A549 (cell line): Measurements from ENCODE around the gene C1QC. TPM values are rescaled to one million over a fixed set of nuclear protein-coding genes. Genes with fewer than 3 reads are reported as not detected.
A peak's percentile ranks its signal among the peaks of the same experiment; 100 is the strongest.

Experiments used
- ATAC-seq, 2 experiments: fragments of 200-7000 bp in 1 of 2; fragments of >200 bp in 1 of 2; cut with Nextera tagmentation in 1 of 2; cut with Tn5 transposase in 1 of 2; 3 replicates each; pipeline versions ENCODE4 v1.8.0 to v1.9.1; 2018 to 2020; ENCODE audit warnings: mild to moderate bottlenecking in 1 of 2, moderate library complexity in 1 of 2
- CTCF ChIA-PET: fragments of 300-600 bp; sonication (Branson Sonifier 250); formaldehyde crosslinking; extraction: SDS; loops from one replicate; lab custom pipeline; 2021; ENCODE audit warnings: antibody characterized with exemption, inconsistent platforms; lab: Yijun Ruan, JAX
- POLR2A ChIA-PET: fragments of 350-600 bp; formaldehyde crosslinking; extraction: SDS; loops from one replicate; lab custom pipeline; 2021; ENCODE audit warnings: antibody characterized with exemption, inconsistent platforms; lab: Yijun Ruan, JAX
- DNase-seq, 2 experiments: peaks; one replicate each; pipeline versions ENCODE4 v3.0.0 to v3.0.0-alpha.2; 2011 to 2016; ENCODE audit warnings: low read depth in 1 of 2, low spot score in 1 of 2
- FAIRE-seq: peaks from 2 replicates; lab custom pipeline; 2011; peaks lifted over from hg19 to GRCh38; lab: Jason Lieb, UNC
- H3K27ac ChIP-seq, 2 experiments: fragments of >200 bp; sonication (Bioruptor Twin); formaldehyde crosslinking; 3 replicates each; pipeline ENCODE4 v1.5.1; 2016 to 2017
- H3K4me1 ChIP-seq: fragments of >200 bp; sonication (Bioruptor Twin); formaldehyde crosslinking; 3 replicates; pipeline ENCODE4 v1.6.1; 2016
- H3K4me2 ChIP-seq: fragments of >200 bp; sonication (Bioruptor Twin); formaldehyde crosslinking; 3 replicates; pipeline ENCODE4 v1.6.1; 2016
- H3K4me3 ChIP-seq: fragments of >200 bp; sonication (Bioruptor Twin); formaldehyde crosslinking; 3 replicates; pipeline ENCODE4 v1.5.1; 2016
- H3K9me3 ChIP-seq: fragments of >200 bp; sonication (Bioruptor Twin); formaldehyde crosslinking; 3 replicates; pipeline ENCODE4 v1.6.1; 2016
- CHD2 ChIP-seq: fragments of 150-350 bp; IDR thresholded peaks from 2 replicates; pipeline ENCODE4 v1.6.1; 2014; ENCODE audit warnings: low read length; ENCODE audit not compliant: partially characterized antibody
- CHD4 ChIP-seq: fragments of 200-600 bp; sonication (generic); IDR thresholded peaks from 2 replicates; pipeline ENCODE4 v1.6.1; 2016; ENCODE audit warnings: antibody characterized with exemption, mild to moderate bottlenecking, borderline replicate concordance
- EHF ChIP-seq: fragments of 250-450 bp; sonication (Bioruptor Pico); IDR thresholded peaks from 2 replicates; pipeline ENCODE4 v1.5.0; 2020; ENCODE audit warnings: mild to moderate bottlenecking
- ESRRA ChIP-seq: fragments of 150-350 bp; IDR thresholded peaks from 2 replicates; pipeline ENCODE4 v1.6.1; 2014; ENCODE audit warnings: mild to moderate bottlenecking, low read length, borderline replicate concordance
- FOSL2 ChIP-seq, 2 experiments: fragments of 450-650 bp in 1 of 2; fragments of >200 bp in 1 of 2; sonication (Bioruptor Twin) in 1 of 2; formaldehyde crosslinking; IDR thresholded peaks; 2 replicates each; pipeline versions ENCODE4 v1.5.0 to v1.6.1; 2016 to 2020; ENCODE audit warnings: mild to moderate bottlenecking in 1 of 2, moderate library complexity in 1 of 2
- FOXS1 ChIP-seq: fragments of 250-450 bp; sonication (Bioruptor Pico); IDR thresholded peaks from 2 replicates; pipeline ENCODE4 v1.5.0; 2020; ENCODE audit warnings: mild to moderate bottlenecking, moderate library complexity
- GATA3 ChIP-seq: IDR thresholded peaks from 2 replicates; pipeline ENCODE4 v1.6.1; 2012; ENCODE audit warnings: borderline replicate concordance
- HEYL ChIP-seq: fragments of 250-450 bp; sonication (Bioruptor Pico); IDR thresholded peaks from 2 replicates; pipeline ENCODE4 v1.8.0; 2021; ENCODE audit warnings: mild to moderate bottlenecking, moderate library complexity
- JUN ChIP-seq, 2 experiments: fragments of >200 bp; sonication (Bioruptor Twin); formaldehyde crosslinking; IDR thresholded peaks; 2 replicates in 1 of 2; 3 replicates in 1 of 2; pipeline ENCODE4 v1.6.1; 2016 to 2017
- KDM5A ChIP-seq: fragments of 200-600 bp; sonication (generic); IDR thresholded peaks from 2 replicates; pipeline ENCODE4 v1.6.1; 2016; ENCODE audit warnings: antibody characterized with exemption, mild to moderate bottlenecking
- MAX ChIP-seq: IDR thresholded peaks from 2 replicates; pipeline ENCODE4 v1.6.1; 2012
- POLR2A ChIP-seq: IDR thresholded peaks from 2 replicates; pipeline ENCODE4 v1.6.1; 2012; ENCODE audit warnings: mild to moderate bottlenecking, low read length
- RAD21 ChIP-seq, 2 experiments: fragments of >200 bp in 1 of 2; sonication (Bioruptor Twin) in 1 of 2; formaldehyde crosslinking in 1 of 2; IDR thresholded peaks in 1 of 2; conservative IDR thresholded peaks in 1 of 2; 2 replicates in 1 of 2; 3 replicates in 1 of 2; pipeline ENCODE4 v1.6.1; 2012 to 2018; ENCODE audit warnings: inconsistent platforms in 1 of 2
- RARB ChIP-seq: fragments of 250-450 bp; sonication (Bioruptor Pico); IDR thresholded peaks from 2 replicates; pipeline ENCODE4 v1.8.0; 2021; ENCODE audit warnings: mild to moderate bottlenecking, moderate library complexity
- RCOR1 ChIP-seq: fragments of 150-350 bp; IDR thresholded peaks from 2 replicates; pipeline ENCODE4 v1.6.1; 2014; ENCODE audit warnings: antibody characterized with exemption, low read length, low read depth
- REST ChIP-seq: fragments of 200-600 bp; sonication (generic); IDR thresholded peaks from 2 replicates; pipeline ENCODE4 v1.6.1; 2016; ENCODE audit warnings: antibody characterized with exemption, mild to moderate bottlenecking, moderate library complexity
- RFX5 ChIP-seq: fragments of 450-650 bp; IDR thresholded peaks from 2 replicates; pipeline ENCODE4 v1.7.1; 2014; ENCODE audit warnings: antibody characterized with exemption, mild to moderate bottlenecking, moderate library complexity
- USF2 ChIP-seq: fragments of 450-650 bp; IDR thresholded peaks from 2 replicates; pipeline ENCODE4 v1.6.1; 2014; ENCODE audit warnings: antibody characterized with exemption
- ZC3H11A ChIP-seq: fragments of 450-650 bp; IDR thresholded peaks from 2 replicates; pipeline ENCODE4 v1.6.1; 2014; ENCODE audit warnings: antibody characterized with exemption, mild to moderate bottlenecking
- WGBS: methylation state at CpG from one replicate; pipeline ENCODE4 v1.1.6; 2017; ENCODE audit errors: missing lambda C conversion rate; 5-methylcytosine and 5-hydroxymethylcytosine counted together
- polyA plus RNA-seq, 4 experiments: library from polyadenylated mRNA; depleted of rRNA in 3 of 4; stranded (reverse); fragments of >200 nt; fragmentation: RNase III in 1 of 4; extraction: RNeasy Plus Mini Kit Qiagen cat#74134 plus additional on column Dnase treatment in 1 of 4; gene quantifications; 2 replicates in 3 of 4; 3 replicates in 1 of 4; pipeline ENCODE4 v1.2.3, GENCODE V29; 2011 to 2017
- TF ChIP-seq, protein P1 (sequence below): fragments of 250-450 bp; sonication (Bioruptor Pico); IDR thresholded peaks from 2 replicates; pipeline ENCODE4 v1.5.0; 2020; ENCODE audit warnings: low read depth, mild to moderate bottlenecking, moderate library complexity

The C1QC gene
- polyA plus RNA-seq, 2 of the 4 experiments (the other 2 are of a cell fraction): not detected

DNA sequence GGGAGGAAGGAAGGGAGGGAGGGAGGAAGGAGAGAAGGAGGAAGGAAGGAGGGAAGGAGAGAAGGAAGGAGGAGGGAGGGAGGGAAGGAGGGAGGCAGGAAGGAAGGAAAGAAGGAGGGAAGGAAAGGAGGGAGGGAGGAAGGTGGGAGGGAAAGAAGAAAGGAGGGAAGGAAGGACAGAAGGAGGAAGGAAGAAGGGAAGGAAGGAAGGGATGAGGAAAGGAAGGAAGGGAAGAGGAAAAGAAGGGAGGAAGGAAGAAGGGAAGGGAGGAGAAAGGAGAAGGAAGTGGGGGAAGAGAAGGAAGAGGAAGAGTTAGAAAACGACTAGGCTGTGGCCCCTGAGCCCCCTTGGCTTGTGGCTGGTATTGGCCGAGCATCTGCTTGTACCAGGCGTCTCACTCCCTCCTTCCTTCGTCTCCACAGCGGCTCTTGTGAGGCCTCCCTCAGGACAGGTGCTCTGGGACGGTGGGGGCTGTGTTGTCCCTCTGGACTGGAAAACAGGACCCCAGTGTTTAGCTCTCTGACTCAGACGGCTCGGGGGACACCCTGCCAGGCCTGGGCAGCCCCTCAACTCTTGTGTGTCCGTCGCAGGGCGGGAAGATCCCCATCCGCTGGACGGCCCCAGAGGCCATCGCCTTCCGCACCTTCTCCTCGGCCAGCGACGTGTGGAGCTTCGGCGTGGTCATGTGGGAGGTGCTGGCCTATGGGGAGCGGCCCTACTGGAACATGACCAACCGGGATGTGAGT, 43.2 kb upstream of the C1QC start:
- 30% methylated on average over 6 of the region's 22 CpGs for WGBS
- FAIRE-seq: no peak
- CTCF ChIA-PET: no interaction called here
- H3K9me3 ChIP-seq: no peaks in the 10 kb centered on the region
- POLR2A ChIA-PET: no interaction called here
- no peaks in the 10 kb centered on the region for H3K4me1 ChIP-seq
- peak; percentile 13 to 18 for DNase-seq
- 0 out of 2 replicates have a peak, but pooled peaks have one; percentile 41 for TF ChIP-seq USF2
- no peak for TF ChIP-seq EHF (CRISPR knock-in tag)
- H3K4me2 ChIP-seq: no peak overlapping the region
- ATAC-seq: peak; percentile 51 to 83; a peak in 4 of 6 replicates
- no peak overlapping the region for H3K4me3 ChIP-seq
- no peak overlapping the region for H3K27ac ChIP-seq

GRCh38 chr1:22600817-22601605, 42.4 kb upstream of the C1QC start:
- Histone ChIP-seq H3K27ac (no peak overlapping the region), H3K4me2 (no peak overlapping the region), H3K4me3 (no peak overlapping the region), H3K9me3 (no peaks in the 10 kb centered on the region), H3K4me1 (no peaks in the 10 kb centered on the region)
- FAIRE-seq: no peak
- DNase-seq: no peak
- WGBS: 83% methylated on average over 4 of the region's 39 CpGs
- no peak; a peak in 1 of 6 replicates for ATAC-seq
- ChIA-PET POLR2A (no interaction called here), CTCF (no interaction called here)
- no peak for TF ChIP-seq EHF (CRISPR knock-in tag)
- no peak for TF ChIP-seq REST
- TF ChIP-seq JUN (IDR thresholded peaks at IDR 0.05): no peak
- TF ChIP-seq CHD2: no peak
- no peak for TF ChIP-seq MAX
- TF ChIP-seq RCOR1: no peak
- no peak for TF ChIP-seq ZC3H11A
- TF ChIP-seq, protein P1, sequence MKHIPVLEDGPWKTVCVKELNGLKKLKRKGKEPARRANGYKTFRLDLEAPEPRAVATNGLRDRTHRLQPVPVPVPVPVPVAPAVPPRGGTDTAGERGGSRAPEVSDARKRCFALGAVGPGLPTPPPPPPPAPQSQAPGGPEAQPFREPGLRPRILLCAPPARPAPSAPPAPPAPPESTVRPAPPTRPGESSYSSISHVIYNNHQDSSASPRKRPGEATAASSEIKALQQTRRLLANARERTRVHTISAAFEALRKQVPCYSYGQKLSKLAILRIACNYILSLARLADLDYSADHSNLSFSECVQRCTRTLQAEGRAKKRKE (CRISPR knock-in tag): no peak
- TF ChIP-seq FOSL2 (IDR thresholded peaks at IDR 0.05): no peak
- no peak for TF ChIP-seq FOSL2 (CRISPR knock-in tag; IDR thresholded peaks at IDR 0.05)
- TF ChIP-seq USF2: no peak
- TF ChIP-seq HEYL (CRISPR knock-in tag): no peak

DNA sequence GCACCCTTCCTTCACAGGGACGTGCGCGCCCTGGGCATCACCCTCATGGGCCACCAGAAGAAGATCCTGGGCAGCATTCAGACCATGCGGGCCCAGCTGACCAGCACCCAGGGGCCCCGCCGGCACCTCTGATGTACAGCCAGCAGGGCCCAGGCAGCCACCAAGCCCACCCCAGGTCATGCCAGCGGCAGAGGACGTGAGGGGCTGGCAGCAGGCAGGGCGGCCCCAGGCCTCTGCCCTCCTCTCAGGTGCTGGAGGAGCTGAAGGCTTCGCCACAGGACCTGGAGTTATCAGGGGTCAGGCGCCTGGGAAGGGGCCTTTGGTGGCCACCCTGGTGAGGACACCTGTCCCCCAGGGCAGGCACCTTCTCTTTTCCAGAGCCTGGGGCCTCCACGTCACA, 41.8 kb upstream of the C1QC start:
- no peak for DNase-seq
- ChIA-PET CTCF (no interaction called here), POLR2A (no interaction called here)
- FAIRE-seq: no peak
- WGBS: 70% methylated on average over 4 of the region's 12 CpGs
- ATAC-seq: no peak
- H3K4me2 ChIP-seq: no peak overlapping the region
- H3K4me3 ChIP-seq: no peak overlapping the region
- H3K9me3 ChIP-seq: no peaks in the 10 kb centered on the region
- H3K4me1 ChIP-seq: no peaks in the 10 kb centered on the region
- TF ChIP-seq RFX5: no peak
- no peak for TF ChIP-seq KDM5A
- TF ChIP-seq USF2: no peak
- TF ChIP-seq RAD21 (conservative IDR thresholded peaks at IDR 0.05 in 1 of 2, IDR thresholded peaks at IDR 0.05 in 1 of 2): no peak
- TF ChIP-seq POLR2A: no peak
- TF ChIP-seq ESRRA: no peak
- no peak for TF ChIP-seq CHD4
- no peak for TF ChIP-seq RARB (CRISPR knock-in tag)
- TF ChIP-seq FOXS1: no peak
- no peak for TF ChIP-seq GATA3
- no peak overlapping the region for H3K27ac ChIP-seq
